Hepatocyte (in vitro differentiated cells): Measurements from ENCODE around the gene NPR3. TPM values are rescaled to one million over a fixed set of nuclear protein-coding genes. Genes with fewer than 3 reads are reported as not detected.

ENCODE experiments used
- DNase-seq: peaks from one replicate; pipeline ENCODE4 v3.0.0-alpha.2; 2016; ENCODE audit warnings: low spot score
- H2AFZ ChIP-seq: fragments of 200-600 bp; sonication (generic); 2 replicates; pipeline ENCODE4 v1.6.0; 2016; ENCODE audit warnings: antibody characterized with exemption, mild to moderate bottlenecking
- H3K27ac ChIP-seq: fragments of 200-600 bp; sonication (generic); 2 replicates; pipeline ENCODE4 v1.5.1; 2016; ENCODE audit warnings: mild to moderate bottlenecking
- H3K27me3 ChIP-seq: fragments of 200-600 bp; sonication (generic); 2 replicates; pipeline ENCODE4 v1.6.1; 2016
- H3K36me3 ChIP-seq: fragments of 200-600 bp; sonication (generic); replicated peaks from 2 replicates; pipeline ENCODE4 v1.5.1; 2016; ENCODE audit warnings: low read depth; ENCODE audit not compliant: insufficient read depth
- H3K4me1 ChIP-seq: fragments of 200-600 bp; sonication (generic); 2 replicates; pipeline ENCODE4 v1.5.1; 2016; ENCODE audit warnings: mild to moderate bottlenecking, moderate library complexity; ENCODE audit not compliant: insufficient read depth
- H3K4me2 ChIP-seq: fragments of 200-600 bp; sonication (generic); 2 replicates; pipeline ENCODE4 v1.6.0; 2016
- H3K4me3 ChIP-seq: fragments of 200-600 bp; sonication (generic); 2 replicates; pipeline ENCODE4 v1.5.1; 2016; ENCODE audit warnings: mild to moderate bottlenecking
- H3K79me2 ChIP-seq: fragments of 200-600 bp; sonication (generic); 2 replicates; pipeline ENCODE4 v1.6.0; 2017; ENCODE audit warnings: mild to moderate bottlenecking
- H3K9me2 ChIP-seq: fragments of 200-600 bp; sonication (generic); replicated peaks from 2 replicates; pipeline ENCODE4 v1.6.0; 2017; ENCODE audit warnings: mild to moderate bottlenecking; ENCODE audit not compliant: insufficient read depth
- H3K9me3 ChIP-seq: fragments of 200-600 bp; sonication (generic); 2 replicates; pipeline ENCODE4 v1.5.1; 2016; ENCODE audit warnings: low read depth, mild to moderate bottlenecking
- H4K20me1 ChIP-seq: fragments of 200-600 bp; sonication (generic); 2 replicates; pipeline ENCODE4 v1.6.0; 2016; ENCODE audit warnings: mild to moderate bottlenecking; ENCODE audit not compliant: insufficient read depth, poor library complexity, severe bottlenecking
- EZH2 ChIP-seq: fragments of 200-600 bp; sonication (generic); IDR thresholded peaks from 2 replicates; pipeline ENCODE4 v1.6.1; 2016; ENCODE audit warnings: antibody characterized with exemption, mild to moderate bottlenecking, borderline replicate concordance
- EZH2phosphoT487 ChIP-seq: fragments of 200-600 bp; sonication (generic); IDR thresholded peaks from one replicate; pipeline ENCODE4 v1.6.1; 2018; ENCODE audit warnings: antibody characterized with exemption, mild to moderate bottlenecking, low read depth, moderate library complexity; ENCODE audit not compliant: unreplicated experiment, severe bottlenecking
- WGBS: methylation state at CpG from one replicate; pipeline ENCODE4 v1.1.6; 2016; ENCODE audit warnings: low lambda C conversion rate; ENCODE audit errors: missing lambda C conversion rate; 5-methylcytosine and 5-hydroxymethylcytosine counted together
- polyA plus RNA-seq: library from polyadenylated mRNA; unstranded; fragments of >200 nt; fragmentation: Nextera tagmentation; extraction: Ambion mirVana; gene quantifications from 2 replicates; pipeline ENCODE4 v1.2.1, GENCODE V29; 2016
- total RNA-seq: library from RNA; depleted of rRNA; stranded (reverse); fragments of >200 nt; gene quantifications from 2 replicates; pipeline ENCODE4 v1.2.3, GENCODE V29; 2014
- TF ChIP-seq, protein P1 (sequence below): fragments of 200-600 bp; sonication (generic); IDR thresholded peaks from 2 replicates; pipeline ENCODE4 v1.5.1; 2016; ENCODE audit warnings: antibody characterized with exemption, mild to moderate bottlenecking; ENCODE audit not compliant: poor library complexity

NPR3 gene
- total and polyA plus RNA-seq, 2 experiments from 2014 or later = 3.6 to 20.0 TPM

- 95% methylated on average over 4 of the region's 4 CpGs for WGBS
- no peak overlapping the region for H2AFZ ChIP-seq
- peaks cover 2% of the 10 kb centered on the region for H3K4me1 ChIP-seq
Observed at GRCh38 chr5:32837211-32837610, 126.1 kb downstream of the NPR3 start.

DNA sequence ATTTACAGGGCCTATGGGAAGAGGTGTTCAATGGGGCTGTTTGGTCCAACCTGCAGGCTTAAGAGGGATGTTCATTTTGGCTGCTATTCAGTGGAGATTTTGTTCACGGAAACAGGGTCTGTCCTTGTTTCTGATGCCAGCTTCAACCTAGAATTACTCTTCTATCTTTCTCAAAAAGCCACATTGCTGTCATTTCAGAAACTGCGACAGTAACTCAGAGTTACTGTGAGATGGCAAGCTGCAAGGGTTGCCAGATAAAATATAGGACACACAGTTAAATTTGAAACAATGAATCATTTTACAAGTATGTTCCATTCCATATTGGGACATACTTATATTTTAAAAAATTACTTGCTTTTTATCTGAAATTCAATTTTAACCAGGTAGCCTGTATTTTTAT is 128.0 kb downstream of the NPR3 start:
- no peak for TF ChIP-seq EZH2
- TF ChIP-seq, protein P1, sequence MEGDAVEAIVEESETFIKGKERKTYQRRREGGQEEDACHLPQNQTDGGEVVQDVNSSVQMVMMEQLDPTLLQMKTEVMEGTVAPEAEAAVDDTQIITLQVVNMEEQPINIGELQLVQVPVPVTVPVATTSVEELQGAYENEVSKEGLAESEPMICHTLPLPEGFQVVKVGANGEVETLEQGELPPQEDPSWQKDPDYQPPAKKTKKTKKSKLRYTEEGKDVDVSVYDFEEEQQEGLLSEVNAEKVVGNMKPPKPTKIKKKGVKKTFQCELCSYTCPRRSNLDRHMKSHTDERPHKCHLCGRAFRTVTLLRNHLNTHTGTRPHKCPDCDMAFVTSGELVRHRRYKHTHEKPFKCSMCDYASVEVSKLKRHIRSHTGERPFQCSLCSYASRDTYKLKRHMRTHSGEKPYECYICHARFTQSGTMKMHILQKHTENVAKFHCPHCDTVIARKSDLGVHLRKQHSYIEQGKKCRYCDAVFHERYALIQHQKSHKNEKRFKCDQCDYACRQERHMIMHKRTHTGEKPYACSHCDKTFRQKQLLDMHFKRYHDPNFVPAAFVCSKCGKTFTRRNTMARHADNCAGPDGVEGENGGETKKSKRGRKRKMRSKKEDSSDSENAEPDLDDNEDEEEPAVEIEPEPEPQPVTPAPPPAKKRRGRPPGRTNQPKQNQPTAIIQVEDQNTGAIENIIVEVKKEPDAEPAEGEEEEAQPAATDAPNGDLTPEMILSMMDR = no peak
- TF ChIP-seq EZH2phosphoT487 = no peak
- Histone ChIP-seq H4K20me1 (no peaks in the 10 kb centered on the region), H3K9me3 (no peaks in the 10 kb centered on the region), H3K27ac (no peak overlapping the region), H2AFZ (no peak overlapping the region), H3K79me2 (no peaks in the 10 kb centered on the region), H3K27me3 (no peaks in the 10 kb centered on the region), H3K9me2 (no peaks in the 10 kb centered on the region), H3K36me3 (no peaks in the 10 kb centered on the region), H3K4me2 (no peak overlapping the region), H3K4me1 (peaks cover 5% of the 10 kb centered on the region), H3K4me3 (no peak overlapping the region)
- no peak for DNase-seq
- WGBS = 94% methylated on average over 2 of the region's 2 CpGs

More at GRCh38 chr5:32837211-32837610, 126.1 kb downstream of the NPR3 start:
- TF ChIP-seq, protein P1 = no peak
- no peak for TF ChIP-seq EZH2
- TF ChIP-seq EZH2phosphoT487 = no peak
- no peak for DNase-seq
- Histone ChIP-seq H3K4me3 (no peak overlapping the region), H3K27me3 (no peaks in the 10 kb centered on the region), H3K9me2 (no peaks in the 10 kb centered on the region), H3K36me3 (no peaks in the 10 kb centered on the region), H3K4me2 (no peak overlapping the region), H3K9me3 (no peaks in the 10 kb centered on the region), H3K27ac (no peak overlapping the region), H3K79me2 (no peaks in the 10 kb centered on the region), H4K20me1 (no peaks in the 10 kb centered on the region)

- WGBS = 86% methylated on average over 3 of the region's 3 CpGs
- H3K4me3 ChIP-seq = no peak overlapping the region
- peaks cover 5% of the 10 kb centered on the region for H3K4me1 ChIP-seq
- no peaks in the 10 kb centered on the region for H3K27me3 ChIP-seq
- no peaks in the 10 kb centered on the region for H3K36me3 ChIP-seq
- H3K4me2 ChIP-seq = no peak overlapping the region
- no peak for DNase-seq
- H4K20me1 ChIP-seq = no peaks in the 10 kb centered on the region
- no peaks in the 10 kb centered on the region for H3K9me3 ChIP-seq
- no peak overlapping the region for H2AFZ ChIP-seq
- no peaks in the 10 kb centered on the region for H3K9me2 ChIP-seq
- no peaks in the 10 kb centered on the region for H3K79me2 ChIP-seq
- H3K27ac ChIP-seq = no peak overlapping the region
- no peak for TF ChIP-seq EZH2
- TF ChIP-seq EZH2phosphoT487 = no peak
- TF ChIP-seq, protein P1 = no peak
Observed at GRCh38 chr5:32840606-32841005, 129.5 kb downstream of the NPR3 start.

Other genes with a start within 250 kb of the NPR3 start
- gene SUB1, start 125.8 kb upstream of the NPR3 start, total RNA-seq = 340 and 347 TPM in 2 replicates
- gene SUB1, start 125.8 kb upstream of the NPR3 start, polyA plus RNA-seq = 394 and 419 TPM in 2 replicates